GM18951 (cell line): ENCODE data around the gene CCL13.

Experiments used
- POLR2A ChIP-seq: IDR thresholded peaks from 4 replicates; pipeline ENCODE4 v1.6.1; 2011; ENCODE audit warnings: mild to moderate bottlenecking; ENCODE audit not compliant: insufficient read length, insufficient read depth; ENCODE audit errors: extremely low read depth
- in situ Hi-C: fragments of 300-500 bp; cut with MboI; formaldehyde crosslinking; loops from one replicate; pipeline ENCODE4 v1.12.0; 2022; ENCODE audit warnings: low sequenced_read_pairs, mixed read lengths, inconsistent platforms; ENCODE audit not compliant: unreplicated experiment

Gene CCL13

GRCh38 chr17:34367486-34368195, 11.4 kb downstream of the CCL13 start:
- in situ Hi-C loops, result no loop called here
- no peak for TF ChIP-seq POLR2A

DNA sequence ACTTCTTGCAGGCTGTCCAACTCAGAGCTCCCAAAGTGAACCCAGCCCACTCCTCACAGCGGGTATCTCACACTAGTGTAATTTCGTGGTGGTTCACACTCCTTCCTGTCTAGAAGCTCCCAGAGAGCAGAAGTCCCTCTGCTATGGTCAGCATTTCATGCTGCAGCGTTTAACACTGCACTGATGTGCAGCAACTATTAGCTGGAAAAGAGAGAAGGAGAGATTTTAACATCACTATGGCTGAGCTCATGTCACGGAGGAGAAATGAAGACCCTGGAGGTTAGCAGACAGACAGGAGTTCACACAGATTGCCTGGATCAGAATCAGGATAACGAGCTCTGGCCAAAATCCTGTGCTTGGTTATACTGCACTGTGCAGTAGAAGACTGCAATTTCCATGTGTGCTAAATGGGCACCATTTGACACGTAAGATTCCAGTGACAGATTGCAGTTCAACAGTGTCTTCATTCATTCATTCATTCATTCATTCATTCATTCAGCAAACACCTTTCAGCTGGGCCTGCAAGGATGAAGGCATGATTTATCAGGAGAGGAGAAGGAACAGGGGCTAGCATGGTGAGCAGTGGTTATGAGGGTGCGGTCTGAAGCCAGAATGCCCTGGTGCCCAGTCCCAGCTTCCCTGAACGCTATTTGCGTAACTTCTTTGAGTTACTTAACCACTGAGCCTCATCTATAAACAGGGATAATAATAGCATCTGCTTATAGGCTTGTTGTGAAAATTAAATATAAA, 12.1 kb downstream of the CCL13 start:
- in situ Hi-C loops, result no loop called here

DNA sequence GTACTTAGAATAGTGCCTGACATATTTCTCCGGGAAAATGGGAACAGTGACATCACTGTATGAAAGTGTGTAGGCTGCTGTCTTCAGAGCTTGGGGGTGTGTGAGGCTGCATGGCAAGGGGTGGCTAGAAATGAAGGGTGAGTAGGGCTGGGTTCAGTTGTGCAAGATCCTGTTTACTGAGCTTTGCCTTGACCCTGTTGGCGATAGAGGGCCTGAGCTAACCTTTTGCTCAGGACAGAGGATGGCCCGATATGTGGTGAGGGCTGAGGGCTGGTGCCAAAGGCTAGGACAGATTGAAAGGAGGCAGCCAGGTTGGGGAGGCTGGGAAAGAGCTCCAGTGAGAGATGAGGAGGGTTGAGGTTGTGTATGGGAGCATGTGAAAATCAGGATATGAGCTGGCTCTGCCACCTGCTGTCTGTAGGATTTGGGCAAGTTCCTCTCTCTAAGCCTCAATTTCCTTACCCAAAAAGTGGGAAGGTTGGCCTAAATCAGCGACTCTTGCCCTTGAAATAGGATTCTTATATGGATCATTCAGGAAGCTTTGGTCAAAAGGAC, 12.7 kb downstream of the CCL13 start:
- in situ Hi-C loops, result no loop called here
- TF ChIP-seq POLR2A, result no peak

More for the DNA sequence above, 12.1 kb downstream of the CCL13 start:
- no peak for TF ChIP-seq POLR2A

DNA sequence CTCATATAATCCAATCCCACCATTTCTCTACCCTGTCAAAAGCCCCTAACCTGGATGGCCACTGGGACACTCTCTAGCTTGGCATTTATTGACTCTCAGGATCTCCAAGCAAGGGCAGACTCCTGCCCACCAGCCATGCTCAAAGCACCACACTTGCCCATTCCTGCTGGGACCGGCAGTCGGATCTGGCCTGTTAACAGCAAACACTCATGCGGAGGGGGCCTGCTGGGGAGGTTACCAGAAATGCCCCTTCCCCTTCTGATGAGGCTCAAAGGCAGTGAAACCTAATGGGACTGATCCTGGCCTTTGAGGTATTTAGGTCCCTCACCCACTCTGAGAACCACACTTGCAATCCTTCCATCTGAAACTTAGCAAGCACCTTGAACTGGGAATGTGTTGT, 13.3 kb downstream of the CCL13 start:
- in situ Hi-C loops, result no loop called here
- no peak for TF ChIP-seq POLR2A

- no peak for TF ChIP-seq POLR2A
- in situ Hi-C loops, result no loop called here
Observed at GRCh38 chr17:34370376-34370996, 14.2 kb downstream of the CCL13 start.

GRCh38 chr17:34370997-34371395, 14.7 kb downstream of the CCL13 start:
- in situ Hi-C loops, result no loop called here
- no peak for TF ChIP-seq POLR2A

DNA sequence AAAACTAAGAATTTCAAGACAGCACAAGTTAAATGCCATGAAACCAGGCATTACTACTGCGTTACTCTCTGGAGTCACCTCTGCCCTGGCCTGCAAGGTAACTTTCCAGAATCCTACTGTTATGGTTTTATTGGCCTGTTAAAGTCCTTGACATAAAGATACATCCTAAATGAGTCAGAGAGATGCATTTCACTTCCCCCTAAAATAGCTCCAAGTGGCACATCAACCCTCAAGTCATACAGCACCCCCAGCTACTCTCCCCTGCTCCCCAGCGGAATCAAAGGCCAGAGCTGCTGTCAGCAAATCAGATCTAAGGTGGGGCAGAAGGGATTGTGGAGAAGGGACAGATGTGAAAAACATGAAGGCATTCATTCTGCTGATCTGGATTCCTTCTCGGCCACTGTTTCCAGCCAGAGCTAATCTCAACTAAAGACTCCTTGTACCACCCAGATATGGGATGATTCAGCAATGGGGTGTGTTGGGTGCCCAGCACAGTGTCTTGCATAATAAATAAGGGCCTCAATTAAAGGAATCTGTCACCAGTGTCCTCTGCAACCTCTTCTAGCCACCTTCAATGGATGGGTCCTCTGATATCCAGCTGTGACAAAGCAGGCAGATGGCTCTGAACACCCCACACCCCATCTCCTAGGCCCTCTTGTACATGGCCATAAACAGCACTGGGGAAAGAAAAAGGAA, 15.3 kb downstream of the CCL13 start:
- in situ Hi-C loops, result no loop called here
- TF ChIP-seq POLR2A, result no peak

DNA sequence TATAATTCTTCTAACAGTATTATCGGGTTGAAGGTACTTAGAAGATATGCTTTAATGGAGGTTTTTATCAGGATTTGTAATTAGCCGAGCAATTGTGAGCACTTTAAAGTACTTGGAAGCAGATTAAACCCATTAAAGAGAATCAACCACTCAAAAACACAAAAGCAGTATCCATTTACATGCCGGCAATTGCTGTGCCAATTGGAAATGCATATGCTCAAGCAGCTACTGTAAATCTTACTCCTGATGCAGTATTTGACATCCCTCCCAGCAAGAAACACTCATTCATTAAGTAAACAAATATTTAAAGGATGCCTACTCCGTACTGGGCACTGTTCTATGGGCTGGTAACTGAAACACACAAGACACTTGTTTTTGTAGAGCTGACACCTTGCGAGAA, 18.2 kb downstream of the CCL13 start:
- no peak for TF ChIP-seq POLR2A
- in situ Hi-C loops, result no loop called here

GRCh38 chr17:34375426-34375997, 19.2 kb downstream of the CCL13 start:
- no peak for TF ChIP-seq POLR2A

DNA sequence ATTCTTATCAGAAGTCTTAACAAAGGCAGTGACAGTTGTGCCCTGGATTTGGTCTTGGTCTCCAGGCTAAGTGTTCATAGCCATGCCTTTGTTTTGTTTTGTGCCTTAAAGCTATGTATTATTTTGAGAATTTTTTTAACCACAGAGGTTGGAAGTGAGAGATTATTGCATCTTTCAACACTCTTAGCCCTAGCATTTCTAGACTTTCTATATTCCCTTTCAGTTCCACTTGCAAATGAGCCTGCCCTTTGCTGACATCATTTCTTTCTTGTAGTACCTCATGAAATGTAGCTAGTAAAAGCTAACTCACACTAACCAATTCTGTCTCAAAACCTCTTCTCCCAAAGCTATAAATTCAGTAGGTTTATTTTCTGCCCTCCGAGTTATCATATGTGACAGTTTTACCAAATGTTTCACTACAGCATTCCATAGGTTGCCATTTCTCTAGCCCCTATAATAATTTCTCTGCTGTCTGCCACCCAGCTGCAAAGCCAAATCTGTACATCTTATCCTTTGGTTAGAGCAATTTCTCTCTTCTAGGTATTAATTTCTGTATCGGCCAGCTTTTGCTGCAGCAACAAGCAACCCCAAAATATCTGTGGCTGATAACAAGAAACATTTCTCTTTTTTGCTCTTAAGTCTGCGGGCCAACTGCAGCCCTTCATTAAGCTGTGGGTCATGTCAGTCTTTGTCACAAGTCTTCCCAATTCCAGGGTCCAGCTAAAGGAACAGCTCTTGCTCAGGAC, 21.0 kb downstream of the CCL13 start:
- in situ Hi-C loops, result no loop called here
- no peak for TF ChIP-seq POLR2A

More at GRCh38 chr17:34375426-34375997, 19.2 kb downstream of the CCL13 start:
- in situ Hi-C loops, result no loop called here

DNA sequence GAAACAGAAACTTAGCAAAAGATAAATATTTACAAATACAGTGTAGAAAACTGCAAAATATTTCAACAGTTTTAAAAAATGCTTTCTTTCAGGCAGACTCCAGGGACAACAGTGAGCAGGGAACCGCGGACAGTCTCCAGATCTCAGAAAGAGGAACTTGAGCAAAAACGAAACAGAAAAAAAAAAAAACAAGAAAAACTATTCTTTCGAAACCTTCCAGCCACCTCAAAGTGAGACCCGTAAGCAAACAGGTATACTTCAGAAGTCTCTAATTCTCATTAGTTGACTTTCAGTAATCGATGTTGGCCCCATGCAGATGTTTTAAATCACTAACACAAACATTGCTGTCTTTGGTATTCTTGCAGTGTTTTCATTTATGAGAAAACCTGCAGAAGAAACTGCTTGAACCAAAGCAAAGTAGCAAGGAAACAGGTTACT, 22.4 kb downstream of the CCL13 start:
- in situ Hi-C loops, result no loop called here
- TF ChIP-seq POLR2A, result no peak

- no peak for TF ChIP-seq POLR2A
- in situ Hi-C loops, result no loop called here
Observed at GRCh38 chr17:34379868-34380267, 23.6 kb downstream of the CCL13 start.
